IPS-11a (cell line): Measurements from ENCODE around the gene SIRT7.
"Not testable (repeated sequence)": the region's sequence is repeated elsewhere in the genome, so short reads cannot be mapped to it uniquely, and the experiment has no call there.

ENCODE experiments used
- H3K4me3 ChIP-seq: one replicate; pipeline ENCODE4 v1.5.1; 2013; ENCODE audit warnings: low read depth, low read length, control low read depth

Gene SIRT7

DNA sequence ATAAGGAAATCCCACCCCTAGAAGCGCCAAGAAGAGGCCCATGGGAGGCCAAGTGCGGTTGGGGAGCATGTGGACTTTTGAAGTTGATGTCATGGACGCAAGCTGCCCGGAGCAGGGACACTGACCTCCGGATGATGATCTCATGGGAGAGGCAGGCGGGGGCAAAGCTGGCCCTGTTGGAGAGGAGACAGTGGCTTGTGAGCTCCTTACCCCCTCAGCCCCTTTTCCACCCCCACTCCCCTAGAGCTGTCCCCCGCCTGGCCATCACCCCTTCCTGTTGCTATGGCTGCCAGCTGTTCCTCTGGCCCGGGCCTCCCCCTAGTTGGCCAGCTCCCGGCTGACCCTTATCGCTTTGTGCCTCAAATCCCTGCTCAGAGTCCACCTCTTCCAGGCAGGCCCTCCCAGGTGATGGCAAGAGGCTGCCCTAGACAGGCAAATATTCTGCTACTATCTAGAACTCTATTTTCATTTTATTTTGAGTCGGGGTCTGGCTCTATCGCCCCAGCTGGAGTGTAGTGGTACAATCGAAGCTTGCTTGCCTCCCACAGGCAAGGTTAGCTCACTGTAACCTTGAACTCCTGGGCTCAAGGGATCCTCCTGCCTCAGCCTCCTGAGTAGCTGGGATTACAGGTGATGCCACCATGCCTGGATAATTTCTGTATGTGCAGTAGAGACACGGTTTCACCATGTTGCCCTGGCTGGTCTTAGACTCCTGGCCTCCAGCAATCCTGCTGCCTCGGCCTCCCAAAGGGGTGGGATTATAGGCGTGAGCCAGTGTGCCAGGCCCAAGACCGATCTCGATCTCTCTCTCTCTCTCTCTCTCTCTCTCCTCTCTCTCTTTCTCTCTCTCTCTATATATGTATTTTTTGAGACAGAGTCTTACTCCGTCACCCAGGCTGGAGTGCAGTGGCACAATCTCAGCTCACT, 36.4 kb upstream of the SIRT7 start:
- no peak overlapping the region for H3K4me3 ChIP-seq

DNA sequence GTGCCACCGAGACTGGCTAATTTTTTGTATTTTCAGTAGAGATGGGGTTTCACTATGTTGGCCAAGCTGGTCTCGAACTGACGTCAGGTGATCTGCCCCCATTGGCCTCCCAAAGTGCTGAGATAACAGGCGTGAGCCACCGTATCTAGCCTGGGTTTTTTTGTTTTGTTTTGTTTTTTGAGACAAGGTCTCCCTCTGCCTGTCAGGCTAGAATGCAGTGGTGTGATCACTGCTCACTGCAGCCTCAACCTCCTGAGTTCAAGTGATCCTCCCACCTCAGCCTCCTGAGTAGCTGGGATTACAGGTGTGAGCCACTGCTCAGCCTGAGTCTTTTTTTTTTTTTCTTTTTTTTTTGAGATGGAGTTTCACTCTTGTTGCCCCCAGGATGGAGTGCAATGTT, 35.5 kb upstream of the SIRT7 start:
- not testable (repeated sequence) for H3K4me3 ChIP-seq

DNA sequence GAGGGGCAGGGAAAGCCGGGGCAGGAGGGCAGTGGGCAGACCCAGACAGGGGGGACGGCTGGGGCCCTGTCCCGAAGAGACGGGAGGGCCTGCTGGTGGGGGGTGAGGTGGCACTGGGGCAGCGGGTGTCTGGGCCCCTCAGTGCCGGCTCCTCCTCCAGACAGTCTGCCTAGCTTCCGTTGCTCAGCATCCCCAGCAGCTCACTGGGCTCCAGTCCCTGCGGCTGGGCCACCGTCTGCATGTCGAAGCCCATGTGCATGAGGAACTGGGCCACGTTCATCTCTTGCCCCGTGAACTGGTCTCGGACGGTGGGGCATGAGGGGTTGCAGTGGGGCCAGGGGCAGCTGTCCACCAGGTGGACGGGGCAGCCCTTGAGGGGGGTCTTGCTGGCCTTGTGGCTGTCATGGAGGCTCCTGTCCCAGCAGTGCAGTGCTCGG, 34.8 kb upstream of the SIRT7 start:
- no peak overlapping the region for H3K4me3 ChIP-seq

DNA sequence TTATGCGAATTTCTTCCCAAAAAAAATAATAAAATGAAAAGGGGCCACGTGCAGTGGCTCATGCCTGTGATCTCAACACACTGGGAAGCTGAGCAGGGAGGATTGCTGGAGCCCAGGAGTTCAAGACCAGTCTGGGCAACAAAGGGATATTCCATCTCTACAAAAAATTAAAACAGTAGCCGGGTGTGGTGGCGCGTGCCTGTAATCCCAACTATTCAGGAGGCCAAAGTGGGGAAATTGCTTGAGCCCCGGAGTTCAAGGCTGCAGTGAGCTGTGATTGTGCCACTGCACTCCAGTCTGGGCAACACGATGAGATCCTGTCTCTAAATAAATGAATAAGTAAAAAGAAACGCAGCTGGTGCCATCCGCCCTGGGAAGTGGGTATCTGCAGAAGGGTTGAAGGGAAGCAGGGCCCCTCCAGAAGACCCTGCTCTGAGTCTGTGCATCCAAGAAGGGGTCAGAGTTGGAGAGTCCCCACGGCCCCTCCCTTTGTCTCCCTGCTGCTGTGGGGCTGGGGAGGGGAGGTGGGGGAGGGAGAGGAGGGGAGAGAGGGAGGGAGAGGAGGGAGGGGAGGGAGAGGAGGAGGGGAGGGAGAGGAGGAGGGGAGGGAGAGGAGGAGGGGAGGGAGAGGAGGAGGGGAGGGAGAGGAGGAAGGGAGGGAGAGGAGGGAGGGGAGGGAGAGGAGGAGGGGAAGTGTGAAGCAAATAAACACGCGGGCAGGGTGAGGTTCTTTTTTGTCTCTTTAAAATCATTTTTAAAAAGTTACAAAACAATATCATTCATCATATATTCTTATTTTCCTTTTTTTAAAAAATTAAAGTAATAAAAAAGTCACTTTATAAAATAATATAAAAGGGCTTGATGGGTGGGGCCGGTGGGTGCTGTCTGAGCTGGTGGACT, 34.1 kb upstream of the SIRT7 start:
- H3K4me3 ChIP-seq = no peak overlapping the region

DNA sequence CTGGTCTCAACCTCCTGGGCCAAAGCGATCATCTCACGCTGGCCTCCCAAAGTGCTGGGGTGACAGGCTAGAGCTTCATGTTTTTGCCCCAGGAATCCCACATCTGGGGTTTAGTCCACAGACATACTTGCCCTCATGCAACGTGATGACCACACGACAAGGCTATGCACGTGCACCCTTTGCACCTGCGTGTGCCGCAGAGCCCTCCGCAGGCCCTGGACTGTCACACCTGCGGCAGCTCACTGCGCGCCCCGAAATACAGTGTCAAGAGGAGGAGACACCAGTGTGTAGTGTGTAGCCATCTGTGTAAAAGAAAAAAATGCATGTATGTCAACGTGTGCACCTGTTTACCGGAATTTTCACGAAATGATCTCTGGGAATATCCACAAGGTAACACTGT, 32.5 kb upstream of the SIRT7 start:
- no peak overlapping the region for H3K4me3 ChIP-seq

DNA sequence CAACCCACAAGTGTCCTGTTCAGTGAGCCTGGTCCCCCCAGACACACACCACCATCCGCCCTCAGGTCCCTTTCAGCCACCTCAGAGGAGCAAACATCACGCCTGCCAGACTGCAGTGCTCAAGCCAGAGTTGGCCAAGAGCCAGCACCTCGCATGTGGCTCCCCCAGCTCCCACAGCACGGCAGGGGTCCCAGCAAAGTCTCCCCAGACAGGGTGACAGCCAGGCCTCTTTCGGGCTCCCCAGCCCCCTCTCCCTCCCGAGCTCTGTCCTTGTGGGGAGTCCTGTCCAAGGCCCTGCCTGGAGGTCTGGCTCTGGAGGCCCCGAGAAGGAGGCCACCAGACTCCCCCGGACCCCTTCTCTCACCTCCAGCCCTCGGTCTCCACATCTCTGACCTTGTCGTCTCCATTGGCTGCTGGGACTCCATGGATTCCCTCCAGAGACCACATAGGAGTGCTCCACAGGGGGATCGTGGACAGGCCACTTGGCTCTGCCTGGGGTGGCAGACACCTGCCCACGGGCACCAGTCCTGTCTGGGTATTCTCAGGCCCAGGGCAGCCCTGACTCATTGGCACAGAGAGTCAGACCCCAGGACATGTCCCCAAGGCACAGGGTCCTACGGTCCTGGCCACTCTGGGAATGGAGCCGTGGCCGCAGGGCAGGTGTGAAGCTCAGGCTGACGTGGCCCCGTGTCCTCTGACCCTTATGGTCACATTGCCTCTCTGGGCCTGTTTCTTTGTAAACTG, 30.8 kb upstream of the SIRT7 start:
- no peak overlapping the region for H3K4me3 ChIP-seq

DNA sequence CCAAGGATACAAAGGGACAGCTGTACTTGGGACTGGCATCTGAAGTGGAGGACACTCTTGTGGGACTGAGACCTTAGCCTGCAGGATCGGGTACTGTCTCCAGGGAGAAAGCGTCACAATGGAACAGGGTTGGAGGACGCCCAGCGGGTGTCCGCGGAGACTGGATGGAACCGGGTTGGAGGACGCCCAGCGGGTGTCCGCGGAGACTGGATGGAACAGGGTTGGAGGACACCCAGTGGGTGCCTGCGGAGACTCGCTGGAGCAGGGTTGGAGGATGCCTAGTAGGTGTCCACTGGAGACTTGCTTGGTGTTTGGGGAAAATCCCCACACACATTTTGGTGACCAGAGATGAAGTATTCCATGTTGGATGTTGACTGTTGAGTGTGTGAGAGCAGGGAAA, 29.2 kb upstream of the SIRT7 start, which contains the start of gene MYADML2:
TSS of gene MYADML2 (minus strand) at position 45 of the 400 bp plus-strand sequence. CDS start 5,492 bp downstream, outside the sequence.
- H3K4me3 ChIP-seq = no peak within 1 kb of the TSS

DNA sequence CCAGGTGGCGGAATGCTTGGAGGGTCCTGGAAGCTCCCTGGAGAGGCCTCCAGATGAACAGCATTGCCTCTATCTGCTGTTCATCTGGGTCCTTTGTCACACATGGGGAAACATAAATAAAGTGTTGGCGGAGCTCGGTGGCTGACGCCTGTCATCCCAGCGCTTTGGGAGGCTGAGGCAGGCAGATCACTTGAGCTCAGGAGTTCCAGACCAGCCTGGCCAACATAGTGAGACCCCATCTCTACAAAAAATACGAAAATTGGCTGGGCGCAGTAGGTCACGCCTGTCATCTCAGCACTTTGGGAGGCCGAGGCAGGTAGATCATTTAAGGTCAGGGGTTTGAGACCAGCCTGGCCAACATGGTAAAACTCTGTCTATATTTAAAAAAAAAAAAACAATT, 26.9 kb upstream of the SIRT7 start:
- H3K4me3 ChIP-seq = no peak overlapping the region

DNA sequence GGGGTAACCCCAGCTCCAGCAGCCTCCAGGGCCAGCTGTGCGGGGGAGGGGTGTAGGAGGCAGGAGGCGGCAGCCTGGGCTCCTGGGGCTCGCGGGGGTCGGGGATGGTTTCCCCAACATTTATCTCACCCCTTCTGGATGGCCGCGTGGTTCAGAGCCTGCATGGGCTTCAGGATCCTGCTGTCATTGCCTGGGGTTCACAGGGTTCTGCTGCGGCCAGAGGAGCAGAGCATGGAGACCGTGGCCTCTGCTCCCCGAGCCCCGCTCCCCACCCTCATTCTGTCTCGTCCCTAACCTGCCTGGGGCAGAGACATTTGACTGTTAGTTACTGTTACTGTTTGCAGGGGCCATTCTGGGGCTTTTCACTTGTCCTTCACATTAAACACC, 24.2 kb upstream of the SIRT7 start:
- no peak overlapping the region for H3K4me3 ChIP-seq

DNA sequence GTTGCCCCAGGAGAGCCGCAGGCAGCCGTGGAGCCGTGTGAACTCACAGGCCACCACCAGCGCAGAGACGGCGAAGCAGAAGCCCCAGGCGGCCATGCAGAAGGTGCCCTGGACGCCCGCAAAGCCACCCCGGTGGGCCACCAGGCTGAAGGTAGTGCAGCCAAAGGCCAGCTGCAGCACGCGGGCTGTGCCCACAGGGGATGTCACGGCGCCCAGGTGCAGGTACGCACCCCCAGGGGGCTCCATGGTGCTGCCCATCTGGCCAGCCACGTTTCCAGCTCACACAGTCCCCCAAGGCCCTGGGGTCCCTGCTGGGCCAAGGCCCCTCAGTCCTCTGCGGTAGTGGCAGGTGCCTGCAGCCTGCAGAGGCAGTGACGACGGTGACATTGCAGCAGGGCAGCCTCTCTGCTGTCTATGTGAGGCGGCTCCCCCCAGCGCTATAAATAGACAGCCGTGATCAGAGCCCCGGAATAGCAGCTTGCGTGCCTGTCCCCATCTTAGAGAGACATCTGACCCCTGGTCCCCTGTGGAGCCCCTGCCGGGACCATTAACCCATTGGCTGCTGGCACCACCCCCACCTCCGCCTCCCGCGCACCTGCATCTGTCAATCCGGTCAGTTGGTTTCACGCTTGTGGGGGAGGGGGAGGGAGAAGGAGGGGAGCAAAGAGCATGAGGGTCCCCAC, 23.6 kb upstream of the SIRT7 start:
- H3K4me3 ChIP-seq = no peak overlapping the region

DNA sequence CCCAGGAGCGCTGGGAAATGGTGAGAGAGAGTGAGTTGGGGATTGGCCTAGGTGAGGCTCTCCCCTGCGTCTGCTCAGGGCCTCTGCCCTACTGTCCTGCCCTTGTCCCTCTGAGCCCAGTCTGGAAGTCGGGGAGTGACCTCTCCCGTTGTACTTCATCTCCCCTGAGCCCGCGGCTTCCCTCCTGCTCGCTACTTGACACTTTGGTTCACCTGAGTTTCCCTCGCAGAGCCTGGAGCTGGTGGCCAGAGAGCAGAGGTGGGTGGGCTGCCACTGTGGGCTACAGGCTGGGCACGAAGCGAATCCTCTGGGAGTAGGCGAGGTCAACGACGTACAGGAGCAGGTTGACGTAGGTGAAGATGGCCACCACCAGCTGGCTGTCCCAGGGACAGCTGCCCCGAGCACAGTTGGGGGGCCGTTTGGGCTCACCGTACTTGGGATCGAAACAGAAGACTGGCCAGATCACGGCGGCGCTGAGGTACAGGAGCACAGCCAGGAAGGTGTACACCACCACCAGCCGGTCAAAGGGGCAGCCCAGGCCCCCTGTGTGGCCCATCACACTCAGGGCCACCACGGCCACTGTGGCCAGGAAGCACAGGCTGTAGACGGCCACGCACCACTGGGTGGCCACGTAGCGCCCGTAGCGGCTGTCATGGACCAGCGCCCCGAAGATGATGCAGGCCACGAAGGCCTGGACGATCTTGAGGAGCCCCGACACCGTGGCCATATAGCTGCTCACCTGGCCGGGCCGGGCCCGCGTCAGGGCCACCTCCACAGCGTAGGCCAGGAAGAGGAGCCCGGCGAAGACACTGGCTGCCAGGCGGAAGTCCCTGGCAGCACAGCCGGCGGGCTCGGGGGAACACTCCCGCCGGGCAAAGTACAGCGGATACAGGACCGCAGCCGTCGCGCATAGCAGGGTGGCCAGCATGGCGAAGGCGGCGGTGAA, 22.8 kb upstream of the SIRT7 start:
- H3K4me3 ChIP-seq = no peak overlapping the region

DNA sequence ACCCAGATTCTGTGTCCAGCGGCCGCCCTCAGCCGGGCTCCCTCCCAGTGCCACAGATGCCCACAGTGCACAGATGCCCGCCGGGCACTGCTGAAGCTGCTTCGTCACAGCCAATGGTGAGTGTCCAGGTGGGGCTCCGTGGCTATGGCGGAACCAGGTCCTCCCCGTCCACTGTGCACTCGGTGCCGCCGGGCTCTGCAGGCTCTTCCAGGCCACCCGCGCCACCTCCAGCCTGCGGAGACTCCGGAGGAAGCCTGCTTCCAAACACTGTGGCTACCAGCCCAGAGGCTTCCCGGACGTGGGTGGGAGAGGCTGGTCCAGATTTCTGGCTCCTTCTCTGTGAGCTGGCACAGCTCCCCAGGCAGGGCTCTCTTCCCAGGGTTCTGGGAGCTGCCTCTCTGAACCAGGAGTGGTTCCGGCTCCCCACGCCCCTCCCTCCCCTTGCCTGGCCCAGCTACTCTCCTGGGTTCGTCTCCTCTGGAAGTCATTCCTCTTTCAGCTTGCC, 22.0 kb upstream of the SIRT7 start:
- H3K4me3 ChIP-seq = no peak overlapping the region

DNA sequence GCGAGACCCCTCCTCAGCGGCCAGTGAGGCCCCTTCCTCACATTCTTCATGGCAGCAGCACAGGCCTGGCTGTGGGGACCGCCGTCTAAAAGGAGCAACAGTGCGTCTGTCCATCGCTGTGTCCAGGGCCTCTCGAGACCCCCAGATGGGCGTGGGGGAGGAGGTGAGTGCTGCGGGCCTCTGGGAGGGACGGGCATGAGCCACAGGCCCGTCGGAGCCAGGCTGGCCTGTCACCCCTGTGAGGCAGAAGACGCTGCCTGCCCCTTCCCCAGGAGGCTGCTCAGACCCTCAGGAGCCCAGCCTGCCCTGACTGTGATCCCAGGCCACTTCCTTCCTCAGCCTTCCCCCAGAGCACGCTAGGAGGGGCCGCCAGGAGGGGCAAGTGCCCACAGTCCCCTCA, 21.2 kb upstream of the SIRT7 start:
- no peak overlapping the region for H3K4me3 ChIP-seq

DNA sequence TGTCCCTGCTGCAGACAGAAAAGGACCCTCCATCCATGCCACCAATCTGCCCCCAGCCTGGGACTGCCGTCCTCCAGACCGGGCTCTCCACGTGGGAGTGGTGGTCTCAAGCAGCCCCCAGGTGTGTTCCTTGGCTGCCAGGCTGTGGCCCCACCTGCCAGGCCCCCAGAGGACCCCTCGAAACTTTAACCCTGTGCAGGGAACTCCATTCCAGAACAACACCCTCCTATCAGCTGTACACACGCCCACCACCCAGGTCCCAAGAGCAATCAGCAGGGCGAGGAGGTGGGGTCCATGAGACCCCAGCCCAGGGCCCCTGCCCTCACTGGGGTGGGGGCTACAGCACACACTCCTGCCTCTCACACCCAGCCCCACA, 17.7 kb upstream of the SIRT7 start:
- peak overlapping the region; percentile 13 for H3K4me3 ChIP-seq

DNA sequence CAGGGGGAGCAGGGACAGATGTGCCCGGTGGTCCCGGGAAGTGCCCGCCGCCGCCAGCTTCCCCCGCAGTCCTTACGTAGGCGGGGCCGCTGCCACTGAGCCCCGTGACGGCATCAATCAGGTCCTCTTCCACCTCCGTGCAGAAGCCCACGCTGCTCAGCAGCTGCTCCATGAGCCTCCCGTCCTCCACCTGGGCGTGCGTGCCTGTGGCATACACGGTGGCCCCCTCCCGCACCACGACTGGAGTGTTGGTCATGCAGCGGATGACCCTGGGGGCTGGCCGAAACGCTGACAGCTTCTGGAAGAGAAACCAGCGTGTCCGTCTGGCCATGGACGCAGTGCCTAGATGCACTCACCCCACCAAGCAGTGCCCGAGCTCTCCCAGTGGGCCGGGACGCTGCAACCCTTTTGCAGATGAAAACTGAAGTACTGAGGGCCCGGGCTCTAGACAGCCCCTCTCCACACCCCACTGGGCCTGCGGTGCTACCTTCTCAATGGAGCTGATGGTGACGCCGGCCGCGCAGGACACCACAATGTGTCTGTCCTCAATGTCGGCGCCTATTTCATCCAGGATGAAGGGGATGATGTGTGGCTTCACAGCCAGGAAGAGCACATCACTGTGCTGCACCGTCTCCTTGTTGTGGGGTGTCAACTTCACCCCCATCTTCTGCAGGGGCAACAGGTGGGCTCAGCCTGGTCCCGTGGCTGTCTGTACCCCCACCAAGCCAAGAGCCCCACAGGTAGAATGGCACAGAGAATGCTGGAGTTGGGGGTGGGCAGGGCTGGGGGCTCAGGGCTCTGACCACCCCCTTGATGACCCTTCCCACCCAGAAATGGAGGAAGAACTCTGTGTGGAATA, 17.1 kb upstream of the SIRT7 start:
- no peak overlapping the region for H3K4me3 ChIP-seq

DNA sequence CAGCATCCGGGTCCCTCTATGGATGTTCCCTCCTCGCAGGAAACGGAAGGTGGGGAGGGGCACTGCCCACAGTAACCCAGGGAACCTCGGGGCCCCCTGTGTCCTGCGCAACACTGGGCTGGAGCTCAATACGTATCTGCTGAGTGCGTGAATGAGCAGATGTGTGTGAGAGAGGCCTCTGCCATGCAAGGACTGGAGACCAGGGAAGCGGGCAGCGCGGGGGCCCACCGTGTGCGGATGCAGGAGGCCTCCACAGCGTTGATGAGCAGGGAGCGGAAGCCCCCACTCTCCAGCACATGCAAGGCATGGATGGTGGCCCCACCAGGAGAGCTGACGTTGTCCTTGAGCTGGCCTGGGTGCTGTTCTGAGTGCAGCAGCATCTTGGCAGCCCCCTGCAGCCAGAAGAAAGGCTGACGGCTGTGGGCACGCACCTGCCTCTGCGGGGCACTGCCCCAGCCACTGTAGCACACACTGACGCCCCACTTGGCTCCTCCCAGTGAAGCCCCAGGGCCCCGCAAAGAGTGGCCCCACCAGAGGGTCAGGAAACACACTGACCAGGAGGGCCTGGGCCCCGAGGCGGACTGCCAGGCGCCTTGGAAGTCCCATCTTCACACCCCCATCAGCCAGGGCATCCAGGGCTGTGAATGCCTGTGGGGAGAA, 16.3 kb upstream of the SIRT7 start:
- H3K4me3 ChIP-seq = no peak overlapping the region

DNA sequence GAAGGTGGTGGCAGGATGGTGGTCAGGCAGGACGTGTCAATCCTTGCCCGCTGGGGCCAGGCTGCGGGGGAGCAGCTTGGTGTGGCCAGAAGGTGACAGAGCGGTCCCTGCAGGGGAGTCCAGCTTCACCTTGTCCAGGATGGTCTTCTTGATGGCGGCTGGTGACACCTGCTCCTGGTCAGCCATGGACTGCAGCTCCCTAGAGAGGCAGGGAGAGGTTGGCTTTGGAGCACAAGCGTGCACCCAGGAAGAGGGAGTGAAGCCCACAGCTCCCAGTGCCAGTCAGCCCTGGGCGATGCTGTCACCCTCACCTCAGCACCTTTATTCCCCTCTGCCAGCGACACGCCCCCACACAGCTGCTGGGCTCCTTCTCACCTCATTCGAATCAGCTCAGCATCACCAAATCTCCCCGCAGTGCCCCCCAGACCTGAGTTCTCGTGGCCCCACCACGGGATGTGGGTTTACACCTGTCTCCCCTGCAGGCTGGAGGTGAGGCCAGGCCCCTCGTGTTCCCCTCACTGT, 15.3 kb upstream of the SIRT7 start:
- no peak overlapping the region for H3K4me3 ChIP-seq
